Amniotic epithelial cell (primary cell): ENCODE results near the gene SCRN1.
"Not testable (repeated sequence)": the region's sequence is repeated elsewhere in the genome, so short reads cannot be mapped to it uniquely, and the experiment has no call there.

Source experiments
- DNase-seq: peaks from one replicate; pipeline ENCODE4 v3.0.0-alpha.2; 2010; ENCODE audit warnings: low read depth

Gene SCRN1

DNA sequence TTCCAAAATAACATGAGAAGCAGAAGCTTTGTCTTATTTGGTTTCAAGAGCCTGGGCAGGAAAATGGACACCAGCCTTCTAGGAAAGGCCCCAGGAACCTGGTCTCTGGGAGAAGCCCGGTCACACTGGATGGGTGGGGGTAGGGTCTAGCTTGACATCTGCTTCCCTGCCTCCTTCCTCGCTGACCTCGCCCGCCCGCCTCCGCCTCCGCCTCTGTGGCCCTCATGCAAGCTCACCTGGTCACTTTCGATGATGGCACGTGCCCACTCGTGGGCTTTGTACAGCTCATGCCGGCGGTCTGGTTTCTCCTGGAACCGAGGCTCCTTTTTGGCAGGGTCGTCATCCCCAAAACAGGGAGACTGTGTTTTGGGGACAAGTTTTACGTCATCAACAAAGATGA is 63.4 kb downstream of the SCRN1 start:
- DNase-seq: no peak

DNA sequence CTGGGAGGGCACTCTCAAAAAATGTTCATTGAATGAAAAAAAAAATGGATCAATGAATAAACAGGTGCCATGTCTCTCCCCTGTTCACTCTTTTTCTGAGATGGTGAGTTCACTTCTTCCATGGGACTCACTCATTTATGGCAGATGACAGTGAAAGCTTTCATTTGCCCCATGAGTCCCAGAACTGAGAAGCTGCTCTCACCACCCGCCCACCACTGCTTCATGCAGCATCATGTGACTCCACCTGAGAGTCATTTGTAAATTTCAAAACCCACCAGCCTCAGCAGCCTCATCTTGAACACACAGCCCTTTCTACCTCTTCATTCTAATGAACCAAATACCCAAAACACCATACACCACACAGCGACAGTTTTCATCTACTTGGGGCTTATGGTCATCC is 64.9 kb downstream of the SCRN1 start:
- DNase-seq: no peak

DNA sequence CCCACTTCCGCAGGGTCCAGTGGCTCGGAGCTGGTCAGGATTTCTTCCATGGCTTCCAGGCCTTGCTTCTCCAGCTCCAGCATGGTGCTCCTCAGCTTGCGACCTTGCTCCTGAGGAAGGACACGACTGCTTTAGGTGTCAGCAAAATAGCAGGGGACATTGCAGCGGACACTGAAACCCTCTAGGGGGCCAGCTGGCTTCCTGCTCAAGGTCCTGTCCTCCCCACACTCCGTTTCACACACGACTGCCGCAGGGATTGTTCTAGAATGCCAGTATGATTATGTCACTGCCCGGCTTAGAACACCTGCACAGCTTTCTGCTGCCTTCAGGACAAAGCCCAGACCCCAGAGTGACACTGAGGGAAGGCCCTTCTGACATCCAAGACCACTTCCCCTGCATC is 65.6 kb downstream of the SCRN1 start:
- DNase-seq: no peak

DNA sequence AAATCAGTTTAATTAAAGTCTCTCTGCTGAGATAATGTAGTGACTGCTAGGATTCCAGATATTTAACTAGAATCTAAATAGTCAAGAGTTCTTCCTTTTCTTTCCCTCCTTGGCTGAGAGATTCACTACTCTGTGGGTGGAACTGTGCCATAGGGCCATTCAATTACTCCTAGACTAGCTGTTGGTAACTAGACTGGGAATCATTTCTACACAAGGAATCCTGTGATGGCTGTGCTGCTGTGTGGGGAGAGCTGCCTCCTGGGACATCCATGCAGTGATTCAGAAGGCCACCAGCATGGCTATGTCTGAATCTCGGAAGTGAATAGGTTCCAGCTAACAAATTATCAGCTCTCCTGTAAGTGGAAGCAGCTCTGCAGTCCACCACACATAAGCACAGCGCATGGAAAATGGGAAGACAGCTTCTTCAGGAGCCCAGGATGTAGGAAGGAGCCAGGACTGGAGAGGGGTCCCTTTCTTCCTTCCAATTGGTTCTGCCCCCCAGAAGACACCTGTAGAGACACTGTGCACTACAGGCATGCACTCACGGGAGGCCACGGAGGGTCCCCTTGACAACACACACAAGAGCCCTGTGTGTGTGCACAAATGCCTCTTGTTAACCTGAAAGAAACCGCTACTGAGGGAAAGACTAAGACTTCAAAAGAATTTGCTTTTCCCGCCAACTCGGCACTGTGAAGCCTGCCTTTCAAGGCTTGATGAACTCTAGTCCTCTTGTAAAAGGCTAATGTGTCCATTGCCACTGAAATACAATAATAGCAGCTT is 66.5 kb downstream of the SCRN1 start:
- DNase-seq: no peak

DNA sequence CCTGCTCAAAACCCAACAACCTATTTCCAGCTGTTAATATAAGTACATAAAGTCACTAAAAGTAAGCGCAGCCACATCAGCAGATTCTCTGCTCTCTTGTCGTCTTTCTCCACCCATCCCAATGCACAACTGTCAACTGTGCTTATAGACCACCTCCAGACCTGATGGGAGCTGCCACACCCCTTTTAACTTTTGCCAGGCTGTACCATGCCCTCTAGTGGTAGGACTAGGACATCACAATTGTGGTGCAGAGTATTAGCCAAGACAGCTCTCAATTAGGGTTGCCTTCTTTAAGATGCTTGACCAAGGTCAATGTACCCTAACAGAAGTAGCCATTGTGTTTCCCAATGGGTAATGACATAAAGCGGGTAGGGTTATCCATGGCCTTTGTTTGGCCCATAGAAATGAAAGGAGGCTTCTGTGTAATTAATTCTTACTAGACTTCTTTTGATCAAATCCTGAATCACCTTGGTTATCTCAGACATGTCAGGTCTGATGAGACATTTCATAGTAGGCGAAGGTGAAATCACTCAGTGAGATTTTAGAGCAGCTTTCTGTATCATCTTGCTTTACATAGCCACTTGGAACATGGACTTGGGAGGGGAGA is 68.1 kb downstream of the SCRN1 start:
- peak; percentile 59 for DNase-seq

DNA sequence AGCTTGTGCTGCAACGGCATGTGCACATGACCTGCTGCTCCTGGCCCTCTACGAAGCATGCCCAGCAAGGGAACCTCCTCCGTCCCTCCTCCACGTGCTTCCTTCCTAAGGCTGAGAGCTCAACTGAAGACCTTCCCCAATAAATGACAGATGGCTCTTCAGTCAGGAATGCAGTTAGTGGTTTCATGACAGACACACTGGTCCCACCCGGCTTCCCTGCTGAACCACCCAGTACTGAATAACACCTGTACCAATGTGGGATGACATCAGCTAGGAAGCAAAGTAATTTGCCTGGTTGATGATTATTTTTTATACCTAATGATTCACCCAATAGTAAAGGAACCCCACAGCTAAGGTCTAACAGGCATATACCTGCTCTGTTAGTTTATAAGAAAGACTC is 69.1 kb downstream of the SCRN1 start:
- DNase-seq: no peak

DNA sequence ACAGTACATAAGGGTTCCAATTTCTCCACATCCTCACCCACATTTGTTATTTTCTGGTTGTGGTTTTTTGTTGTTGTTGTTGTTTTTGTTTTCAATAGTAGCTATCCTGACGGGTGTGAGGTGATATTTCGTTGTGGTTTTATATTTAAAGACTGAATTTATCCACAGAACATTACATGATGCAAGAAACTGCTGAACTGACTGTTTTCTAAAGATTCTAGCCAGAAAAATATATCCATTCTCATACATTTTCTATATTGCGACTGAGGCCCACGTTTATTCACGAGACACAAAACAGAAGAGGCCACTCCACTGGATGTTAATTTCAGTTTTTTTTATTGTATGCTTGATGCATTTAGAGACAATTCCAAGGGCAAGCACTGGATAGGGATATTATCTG is 69.8 kb downstream of the SCRN1 start:
- no peak for DNase-seq

DNA sequence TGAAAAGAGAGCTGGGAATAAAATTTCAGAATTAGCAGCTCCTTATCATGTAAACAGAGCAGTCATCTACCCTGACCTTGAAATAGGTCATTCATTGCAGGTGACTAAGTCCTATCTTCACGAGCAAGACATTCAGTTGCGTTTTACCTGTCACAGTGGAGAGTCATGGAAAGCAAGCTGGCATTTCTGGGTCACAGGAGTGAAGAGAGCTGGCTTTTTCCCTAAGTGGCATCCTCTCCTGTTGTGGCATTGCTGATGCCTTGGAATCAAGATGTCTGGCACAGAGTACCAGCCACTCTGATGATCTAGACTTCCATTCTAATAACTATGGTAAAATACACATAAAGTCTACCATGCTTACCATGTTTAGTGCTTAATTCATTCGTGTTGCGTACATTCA is 70.8 kb downstream of the SCRN1 start:
- no peak for DNase-seq

DNA sequence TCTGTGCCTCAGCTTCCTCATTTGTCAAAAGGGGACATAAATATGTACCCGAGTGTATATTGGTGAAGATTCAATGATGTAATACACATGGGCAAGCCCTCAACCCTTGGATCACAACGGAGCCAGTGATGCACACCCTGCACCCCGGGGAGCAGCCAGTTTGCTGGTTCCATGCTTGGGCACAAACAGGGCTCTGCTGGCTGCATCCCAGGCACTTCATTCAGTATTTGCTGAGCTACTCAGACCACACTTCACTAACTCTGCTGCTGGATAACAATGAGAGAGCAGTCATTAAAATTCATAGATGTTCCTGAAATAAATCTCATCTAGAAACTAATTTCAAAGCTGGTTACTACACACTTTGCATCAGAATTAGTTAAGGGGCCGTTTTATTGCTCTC is 72.0 kb downstream of the SCRN1 start:
- DNase-seq: no peak

DNA sequence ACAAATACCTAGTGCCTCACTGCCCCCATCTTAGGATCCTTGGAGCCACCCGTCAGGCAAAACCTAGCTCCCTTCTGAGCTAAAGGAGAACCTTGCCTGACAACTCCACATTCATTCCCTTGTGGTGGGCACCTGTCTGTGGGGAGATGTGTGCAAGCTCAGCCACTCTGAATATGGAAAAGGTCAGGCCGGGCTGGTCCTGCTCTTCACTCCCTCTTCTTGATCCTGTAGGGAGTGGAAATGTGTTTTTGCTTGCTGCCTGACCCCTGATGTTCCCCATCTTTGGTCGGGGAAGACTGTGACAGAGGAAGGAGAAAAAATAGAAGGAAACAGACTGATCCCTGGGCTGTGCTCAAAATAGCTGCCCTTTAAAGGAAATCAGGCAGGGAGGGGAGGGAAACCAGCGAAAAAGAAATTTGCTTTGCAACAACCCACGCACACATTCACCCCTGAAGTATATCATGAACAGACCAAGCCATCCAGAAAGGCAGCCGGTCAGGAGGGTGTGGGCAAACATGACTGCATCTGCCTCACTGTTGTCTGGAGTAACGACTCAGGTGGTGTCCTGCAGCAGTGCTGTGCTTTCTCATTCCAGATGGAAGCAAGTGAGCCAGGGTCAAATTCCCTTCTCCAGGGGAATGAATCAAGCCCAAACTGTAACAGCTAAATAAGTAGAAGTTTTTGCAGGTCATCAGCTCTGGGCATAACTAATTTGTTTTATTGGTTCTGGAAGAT is 74.0 kb downstream of the SCRN1 start:
- peak; percentile 20 for DNase-seq

DNA sequence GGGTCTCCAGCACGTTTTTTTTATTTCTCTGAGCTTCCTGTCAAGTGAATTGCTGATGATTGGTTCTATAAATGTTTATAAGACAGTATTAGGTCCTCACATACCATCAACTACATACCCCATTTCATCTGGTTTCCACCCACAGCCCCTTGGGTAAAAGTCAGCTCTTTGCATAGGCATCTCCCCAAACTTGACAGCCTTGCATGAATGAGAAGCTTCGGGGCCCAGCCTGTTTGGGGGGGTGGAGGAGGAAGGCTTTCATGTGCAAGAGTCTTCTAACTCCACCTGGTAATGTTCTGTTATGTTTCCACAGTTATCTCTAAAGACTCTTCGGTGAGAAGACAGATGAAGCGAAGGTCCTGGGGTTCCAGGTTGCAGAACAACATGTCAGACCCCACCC is 75.4 kb downstream of the SCRN1 start:
- no peak for DNase-seq

DNA sequence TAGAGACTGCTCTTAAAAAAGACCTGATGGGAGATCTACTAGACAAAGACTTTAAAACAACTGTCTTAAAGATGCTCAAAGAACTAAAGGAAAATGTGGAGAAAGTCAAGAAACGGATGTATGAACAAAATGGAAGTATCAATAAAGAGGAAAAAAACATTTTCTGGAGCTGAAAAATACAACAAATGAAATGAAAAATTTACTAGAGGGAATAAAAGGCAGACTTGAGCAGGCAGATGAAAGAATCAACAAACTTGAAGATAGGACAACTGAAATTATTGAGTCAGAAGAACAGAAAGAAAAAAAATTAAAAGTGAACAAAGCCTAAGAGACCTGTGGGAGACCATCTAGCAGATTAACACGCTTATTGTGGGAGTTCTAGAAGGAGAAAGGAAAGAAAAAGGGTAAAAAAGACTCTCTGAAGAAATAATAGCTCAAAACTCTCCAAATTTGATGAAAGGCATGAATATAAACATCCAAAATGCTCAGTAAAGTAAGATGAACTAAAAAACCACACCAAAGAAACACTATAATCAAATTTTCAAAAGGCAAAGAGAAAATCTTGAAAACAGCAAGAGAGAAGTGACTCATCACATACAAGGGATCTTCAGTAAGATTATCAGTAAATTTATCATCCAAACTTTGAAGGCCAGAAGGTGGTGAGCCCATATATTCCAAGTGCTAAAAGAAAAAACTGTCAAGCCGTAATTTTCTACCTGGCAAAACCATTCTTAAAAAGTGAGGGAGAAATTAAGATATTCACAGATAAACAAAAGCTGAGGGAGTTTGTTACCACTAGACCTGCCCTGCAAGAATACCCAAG is 83.2 kb downstream of the SCRN1 start:
- DNase-seq: no peak

DNA sequence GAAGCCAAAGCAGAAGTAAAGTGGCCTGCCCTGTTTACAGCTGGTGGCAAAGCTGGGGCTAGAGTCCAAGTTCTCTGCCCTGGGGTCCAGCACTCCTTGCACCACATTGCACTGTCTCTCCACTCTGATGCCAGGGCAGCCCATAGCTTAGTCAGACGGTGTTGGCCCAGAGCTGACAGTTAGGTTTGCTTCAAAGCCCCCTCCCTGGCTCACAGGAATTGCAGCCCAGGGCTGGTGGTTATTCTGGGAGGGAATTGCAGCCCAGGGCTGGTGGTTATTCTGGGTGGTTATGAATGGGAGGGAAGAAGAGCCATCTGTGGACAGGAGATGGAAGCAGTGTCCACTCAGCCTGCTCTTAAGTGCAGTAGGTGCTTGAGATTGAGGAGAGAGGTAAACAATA is 88.9 kb downstream of the SCRN1 start:
- DNase-seq: no peak

DNA sequence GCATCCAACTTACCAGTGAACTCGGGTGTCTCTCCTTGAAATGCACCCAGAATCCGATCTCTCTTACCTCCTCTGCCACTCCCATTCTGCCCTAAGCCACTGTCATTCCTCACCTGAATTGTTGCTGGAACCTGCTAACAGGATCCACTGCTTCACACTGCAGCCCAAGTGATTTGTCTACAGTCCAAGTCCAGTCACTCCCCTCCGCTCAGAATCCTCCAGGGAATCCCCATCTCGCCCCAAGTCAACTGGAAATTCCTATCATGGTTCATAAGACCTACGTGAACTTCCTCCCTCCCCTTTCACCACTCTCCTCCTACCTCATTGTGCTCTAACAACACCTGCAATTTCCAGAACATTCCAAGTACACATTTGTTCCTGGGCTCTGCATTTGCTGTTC is 91.3 kb downstream of the SCRN1 start:
- DNase-seq: no peak

DNA sequence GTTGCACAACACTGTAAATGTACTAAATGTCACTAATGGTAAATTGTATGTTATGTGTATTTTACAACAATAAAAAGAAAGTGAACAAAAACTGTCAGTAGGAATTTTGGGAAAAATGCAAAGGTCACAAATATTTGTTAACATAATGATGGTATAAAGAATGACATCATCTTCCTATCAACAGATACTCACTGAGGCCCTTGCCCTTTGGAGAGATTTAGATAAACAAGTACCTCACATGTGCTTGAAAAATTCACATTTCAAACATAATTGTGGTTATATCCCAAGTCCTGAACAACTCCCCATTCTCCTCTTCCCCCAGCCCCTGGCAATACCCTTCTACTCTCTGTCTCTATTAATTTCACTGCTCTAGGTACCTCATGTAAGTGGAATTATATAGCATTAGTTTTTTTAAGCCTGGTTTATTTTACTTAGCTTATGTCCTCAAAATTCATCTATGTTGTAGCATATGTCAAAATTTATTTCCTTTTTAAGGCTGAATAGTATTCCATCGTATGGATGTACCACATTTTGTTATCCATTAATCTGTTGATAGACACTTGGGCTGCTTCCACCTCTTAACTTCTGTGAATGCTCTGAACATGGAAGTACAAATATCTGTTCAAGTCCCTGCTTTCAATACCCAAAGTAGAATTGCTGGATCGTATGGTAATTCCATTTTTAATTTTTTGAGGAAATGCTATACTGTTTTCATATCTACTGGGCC is 92.8 kb downstream of the SCRN1 start:
- DNase-seq: peak; percentile 23

DNA sequence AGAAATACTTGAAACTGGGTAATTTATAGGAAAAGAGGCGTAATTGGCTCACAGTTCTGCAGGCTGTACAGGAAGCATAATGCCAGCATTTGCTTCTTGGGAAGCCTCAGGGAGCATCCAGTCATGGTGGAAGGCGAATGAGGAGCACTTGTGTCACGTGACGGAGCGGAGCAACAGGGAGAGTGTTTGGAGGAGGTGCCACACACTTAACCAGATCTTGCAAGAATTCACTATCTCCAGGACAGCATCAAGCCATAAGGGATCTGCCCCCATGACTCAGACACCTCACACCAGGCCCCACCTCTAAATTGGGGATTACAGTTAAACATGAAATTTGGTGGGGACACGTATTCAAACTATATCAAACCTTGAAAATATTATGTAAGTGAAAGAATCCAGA is 94.0 kb downstream of the SCRN1 start:
- no peak for DNase-seq

DNA sequence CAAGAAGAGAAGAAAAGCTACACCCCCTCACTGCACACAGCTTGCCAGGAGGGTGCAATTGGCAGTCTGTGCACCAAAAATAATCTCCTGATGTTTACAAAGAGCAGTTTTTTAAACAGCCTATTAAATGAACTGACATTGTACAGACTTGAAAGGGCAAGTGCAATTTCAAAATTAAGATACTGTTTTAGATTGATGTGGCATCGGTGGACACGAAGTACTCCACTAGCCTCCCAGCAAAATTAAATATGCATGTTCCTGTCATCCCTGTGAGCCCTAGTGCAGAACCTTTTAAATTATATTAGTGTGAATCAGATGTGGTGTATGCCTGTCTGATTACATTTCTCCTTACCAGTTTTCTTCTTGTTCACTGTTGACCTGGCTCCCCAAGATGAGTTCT is 95.3 kb downstream of the SCRN1 start:
- no peak for DNase-seq

DNA sequence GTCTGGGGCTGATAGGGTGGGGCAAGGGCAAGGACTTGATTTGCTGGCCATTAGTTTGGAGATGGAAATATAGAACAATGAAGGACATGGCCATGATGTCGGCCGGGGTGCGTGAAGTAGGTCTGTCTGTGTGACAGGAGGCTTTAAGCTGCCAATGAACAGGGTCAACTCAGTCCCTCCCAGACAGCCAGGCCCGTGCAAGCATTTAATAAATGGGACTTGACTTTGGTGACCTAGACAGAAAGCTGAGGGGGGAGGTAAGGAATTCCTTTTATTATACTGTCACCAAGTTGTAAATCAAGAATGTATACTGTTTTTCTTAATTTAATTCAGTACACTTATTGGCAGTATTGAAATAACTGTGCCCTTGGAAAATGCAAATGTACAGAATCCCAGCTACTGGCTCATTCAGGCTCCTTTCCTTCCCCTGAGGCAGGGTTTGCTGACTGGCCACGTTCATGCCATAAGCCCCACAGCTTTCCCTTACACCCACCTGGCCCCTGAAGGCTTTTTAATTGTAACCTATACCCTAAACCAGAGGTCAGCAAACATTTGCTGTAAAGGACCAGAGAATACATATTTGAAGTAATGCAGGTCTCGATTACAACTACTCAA is 96.1 kb downstream of the SCRN1 start:
- DNase-seq: no peak

DNA sequence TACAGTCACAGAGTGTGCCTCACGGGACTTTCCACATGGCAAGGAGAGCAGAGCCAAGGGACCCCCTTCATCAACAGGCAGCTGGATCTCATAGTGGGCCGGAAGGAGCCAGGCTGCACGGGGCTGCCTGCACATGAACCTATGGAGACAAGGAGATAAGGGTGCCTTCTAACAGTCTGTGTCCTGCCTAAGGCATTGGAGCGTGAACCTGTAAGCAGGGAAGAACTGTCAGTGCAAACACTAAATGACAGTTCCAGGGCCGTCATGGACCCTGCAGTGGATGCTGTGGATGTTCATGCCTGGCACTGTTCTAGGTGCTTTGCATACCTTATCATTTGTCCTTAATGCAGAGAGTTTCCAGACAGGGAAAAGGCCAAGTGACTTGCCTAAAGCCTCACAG is 97.4 kb downstream of the SCRN1 start:
- no peak for DNase-seq

DNA sequence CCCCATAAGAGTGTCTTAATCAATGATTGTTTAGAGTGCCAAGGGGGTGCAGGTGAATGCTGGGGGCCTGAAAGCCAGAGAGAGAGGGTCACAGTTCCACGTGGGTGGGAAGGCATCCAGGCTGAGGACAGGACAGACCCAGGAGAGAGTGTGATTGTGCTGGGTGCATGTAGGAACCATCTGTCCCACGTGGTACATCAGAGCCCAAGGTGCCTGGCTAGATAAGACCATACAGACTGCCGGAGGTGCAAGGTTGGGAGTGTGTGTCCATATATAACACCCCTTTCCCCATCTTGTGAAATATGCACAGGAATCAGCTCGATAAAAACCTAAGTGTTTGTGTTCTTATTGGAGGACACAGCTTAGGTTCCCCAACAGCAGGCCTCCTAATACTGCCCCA is 97.8 kb downstream of the SCRN1 start:
- no peak for DNase-seq

DNA sequence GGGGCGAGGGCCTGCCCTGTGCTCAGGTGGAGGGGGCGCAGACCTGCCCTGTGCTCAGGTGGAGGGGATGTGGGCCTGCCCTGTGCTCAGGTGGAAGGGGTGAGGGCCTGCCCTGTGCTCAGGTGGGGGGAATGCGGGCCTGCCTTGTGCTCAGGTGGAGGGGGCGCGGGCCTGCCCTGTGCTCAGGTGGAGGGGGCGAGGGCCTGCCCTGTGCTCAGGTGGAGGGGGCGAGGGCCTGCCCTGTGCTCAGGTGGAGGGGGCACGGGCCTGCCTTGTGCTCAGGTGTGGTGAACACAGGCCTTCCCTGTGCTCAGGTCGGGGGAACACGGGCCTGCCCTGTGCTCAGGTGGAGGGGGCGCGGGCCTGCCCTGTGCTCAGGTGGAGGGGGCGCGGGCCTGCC is 98.8 kb downstream of the SCRN1 start:
- not testable (repeated sequence) for DNase-seq
